Spinal cord (tissue), 10 donors: Measurements from ENCODE around the gene RAB11A. TPM values are rescaled to one million over a fixed set of nuclear protein-coding genes. Genes with fewer than 3 reads are reported as not detected.

Experiments
- DNase-seq, 6 donors: peaks; one replicate each; pipeline versions ENCODE4 v3.0.0 to v3.0.0-alpha.2; 2013 to 2015; ENCODE audit warnings: low spot score in 6 of 6, low read depth in 4 of 6
- H3K27ac ChIP-seq: one replicate; pipeline ENCODE4 v1.5.1; 2013; ENCODE audit warnings: low read depth, low read length, control low read depth
- H3K27me3 ChIP-seq: one replicate; pipeline ENCODE4 v1.6.1; 2013; ENCODE audit warnings: low read length; ENCODE audit not compliant: control insufficient read depth, insufficient read depth
- H3K36me3 ChIP-seq: one replicate; pipeline ENCODE4 v1.6.1; 2013; ENCODE audit warnings: low read length; ENCODE audit not compliant: control insufficient read depth, insufficient read depth
- H3K4me1 ChIP-seq: one replicate; pipeline ENCODE4 v1.6.1; 2013; ENCODE audit warnings: low read length; ENCODE audit not compliant: control insufficient read depth, insufficient read depth
- H3K4me3 ChIP-seq: one replicate; pipeline ENCODE4 v1.5.1; 2013; ENCODE audit warnings: low read depth, low read length, control low read depth
- H3K9me3 ChIP-seq: one replicate; pipeline ENCODE4 v1.6.1; 2013; ENCODE audit warnings: low read length; ENCODE audit not compliant: control insufficient read depth, insufficient read depth
- WGBS: methylation state at CpG from one replicate; pipeline ENCODE4 v1.1.5; 2013; ENCODE audit warnings: missing lambda C conversion rate; ENCODE audit not compliant: insufficient coverage; 5-methylcytosine and 5-hydroxymethylcytosine counted together
- polyA plus RNA-seq, 2 donors: library from polyadenylated mRNA; unstranded; fragments of 120-200 nt; gene quantifications; one replicate each; pipeline ENCODE4 v1.2.1, GENCODE V29; 2013; ENCODE audit not compliant: insufficient read length in 2 of 2
- total RNA-seq, 2 donors: library from RNA; depleted of rRNA in 1 of 2; stranded (reverse); fragments of 120-200 nt in 1 of 2; fragments of >200 nt in 1 of 2; gene quantifications; one replicate each; pipeline versions ENCODE4 v1.2.3 to v1.2.4, GENCODE V29; 2013 to 2014
- donor health status: healthy.

The RAB11A gene
- total and polyA plus RNA-seq, 4 donors, result 224 to 373 (median 279) TPM

DNA sequence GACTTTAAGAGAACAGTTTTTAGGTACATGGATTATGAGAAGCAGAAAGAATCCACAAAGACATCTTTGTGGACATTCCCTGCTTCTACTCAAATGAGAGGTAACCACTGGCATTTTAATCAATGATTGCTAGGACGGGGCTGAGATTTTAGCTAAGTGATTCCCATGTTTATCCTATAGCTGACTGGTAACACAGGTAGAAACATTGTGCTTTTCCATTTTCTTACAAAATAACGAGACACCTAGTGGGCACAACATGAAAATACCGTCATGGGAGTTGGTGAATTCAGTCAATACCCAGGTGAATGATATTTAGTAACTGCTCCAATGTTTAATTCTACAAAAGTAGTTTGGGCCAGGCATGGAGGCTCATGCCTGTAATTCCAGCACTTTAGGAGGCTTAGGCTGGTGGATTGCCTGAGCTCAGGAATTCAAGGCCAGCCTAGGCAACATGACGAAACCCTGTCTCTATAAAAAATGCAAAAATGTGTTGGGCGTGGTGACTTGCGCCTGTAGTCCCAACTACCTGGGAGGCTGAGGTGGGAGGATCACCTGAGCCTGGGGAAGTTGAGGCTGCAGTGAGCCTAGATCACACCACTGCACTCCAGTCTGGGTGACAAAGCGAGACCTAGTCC lies 40.0 kb upstream of the RAB11A start:
- Histone ChIP-seq H3K4me1 (peaks cover 15% of the 10 kb centered on the region), H3K36me3 (no peaks in the 10 kb centered on the region), H3K27ac (no peak overlapping the region), H3K27me3 (no peaks in the 10 kb centered on the region), H3K9me3 (no peaks in the 10 kb centered on the region), H3K4me3 (no peak overlapping the region)
- WGBS, result 100% methylated on average over 3 of the region's 7 CpGs
- DNase-seq, result peak in 2 of 6 donors; percentile 41 to 61

DNA sequence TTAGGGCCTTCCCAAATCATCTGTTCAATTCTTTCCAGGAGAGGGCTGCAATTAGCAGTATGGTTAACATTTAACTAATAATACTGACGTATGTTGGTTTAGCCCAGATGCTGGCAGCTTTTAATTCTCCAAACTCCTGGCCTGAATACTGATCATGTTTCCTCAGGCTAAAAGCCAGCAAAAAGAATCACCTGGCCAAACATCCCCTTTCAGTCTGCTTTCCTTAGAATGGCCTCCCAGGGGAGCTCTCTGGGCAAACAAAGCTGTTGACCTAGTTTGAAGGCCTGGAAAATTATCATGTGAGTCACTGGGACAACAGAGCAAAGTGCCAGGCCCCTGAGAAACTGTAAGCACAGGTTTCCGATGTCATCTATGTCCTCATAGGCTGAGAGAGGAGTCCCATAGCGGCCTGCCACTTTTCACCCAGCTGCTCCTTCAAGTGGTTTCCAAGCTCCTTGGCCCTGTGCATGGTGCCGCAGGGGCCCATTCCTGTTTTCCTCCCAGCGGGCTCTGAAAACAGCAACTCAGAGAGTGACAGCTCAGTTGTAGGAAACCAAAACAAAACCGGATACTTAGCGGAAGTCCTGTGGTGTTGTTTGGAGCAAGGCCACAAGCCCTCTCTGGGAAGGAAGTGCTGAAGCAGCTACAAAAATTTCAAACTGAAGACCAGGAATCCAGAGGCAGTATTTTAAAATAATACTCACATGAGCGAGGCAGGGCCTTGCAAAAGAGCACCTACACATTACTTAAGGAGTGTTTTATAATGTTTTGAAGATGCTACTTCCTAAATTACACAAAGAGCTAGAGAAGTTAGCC lies 36.5 kb upstream of the RAB11A start:
- no peaks in the 10 kb centered on the region for H3K36me3 ChIP-seq
- H3K27me3 ChIP-seq, result no peaks in the 10 kb centered on the region
- DNase-seq, result peak; percentile 64 to 95 (median 70)
- peak overlapping the region; percentile 88 for H3K27ac ChIP-seq
- H3K4me3 ChIP-seq, result no peak overlapping the region
- 18% methylated on average over 6 of the region's 8 CpGs for WGBS
- H3K9me3 ChIP-seq, result no peaks in the 10 kb centered on the region
- peaks cover 19% of the 10 kb centered on the region for H3K4me1 ChIP-seq

DNA sequence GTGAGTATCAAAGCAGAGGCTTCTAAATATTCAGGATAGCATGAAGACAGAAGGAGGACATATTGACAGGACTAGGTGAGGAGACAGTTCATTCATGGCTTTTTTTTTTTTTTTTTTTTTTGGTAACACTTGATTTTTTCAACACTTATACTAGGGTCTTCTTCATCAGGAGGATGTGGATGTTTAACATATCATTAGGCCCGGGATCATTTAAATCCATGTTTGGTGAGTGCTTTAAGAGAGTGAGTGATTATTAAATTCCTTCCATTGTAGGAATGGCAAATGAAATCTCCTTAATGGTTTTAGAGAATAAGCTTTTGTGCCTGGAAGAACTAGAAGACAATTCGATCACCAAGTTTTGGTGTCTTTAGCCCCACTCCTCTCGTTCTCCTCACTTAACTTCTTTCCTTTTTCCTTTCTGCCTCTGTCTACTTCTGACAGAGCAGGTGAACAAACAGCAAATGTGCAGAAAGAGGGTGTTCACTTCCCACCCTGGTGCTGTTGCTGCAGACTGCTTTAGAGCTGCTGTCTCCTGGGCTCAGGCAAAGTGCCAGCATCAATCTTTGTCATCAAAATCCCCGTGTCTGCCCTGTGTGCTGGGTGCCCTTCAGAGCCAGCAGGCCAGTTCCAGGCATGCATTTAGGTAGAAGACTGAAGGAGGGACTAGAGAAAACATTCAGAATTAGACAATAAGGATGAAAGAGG lies 35.6 kb upstream of the RAB11A start:
- H3K27ac ChIP-seq, result peak overlapping the region; percentile 88

DNA sequence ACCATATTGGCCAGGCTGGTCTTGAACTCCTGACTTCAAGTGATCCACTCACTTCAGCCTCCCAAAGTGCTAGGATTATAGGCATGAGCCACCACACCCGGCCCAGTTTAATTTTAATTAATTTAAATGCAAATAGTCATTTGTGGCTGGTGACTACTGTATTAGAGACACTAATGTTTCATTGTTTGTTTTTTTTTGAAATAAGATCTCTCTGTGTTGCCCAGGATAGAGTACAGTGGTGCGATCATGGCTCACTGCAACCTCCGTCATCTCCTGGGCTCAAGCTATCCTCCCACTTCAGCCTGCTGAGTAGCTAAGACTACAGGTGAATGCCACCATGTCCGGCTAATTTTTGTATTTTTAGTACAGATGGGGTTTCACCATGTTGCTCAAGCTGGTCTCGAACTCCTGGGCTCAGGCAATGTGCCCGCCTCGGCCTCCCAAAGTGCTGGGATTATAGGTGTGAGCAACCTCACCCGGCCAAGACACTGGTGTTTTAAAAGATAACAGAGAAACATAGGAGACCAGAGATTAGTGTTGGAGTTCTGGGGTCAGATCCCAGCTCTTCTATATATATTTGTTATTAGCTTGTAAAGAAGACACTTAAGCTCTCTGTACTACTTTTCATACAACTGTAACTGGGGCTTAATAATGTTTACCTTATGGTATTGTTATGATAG lies 34.5 kb upstream of the RAB11A start:
- Histone ChIP-seq H3K27me3 (no peaks in the 10 kb centered on the region), H3K4me3 (no peak overlapping the region), H3K36me3 (no peaks in the 10 kb centered on the region), H3K4me1 (peaks cover 19% of the 10 kb centered on the region), H3K9me3 (no peaks in the 10 kb centered on the region), H3K27ac (peak overlapping the region; percentile 40)
- DNase-seq, result no peak
- WGBS, result 97% methylated on average over 6 of the region's 8 CpGs

More for the DNA sequence above, 35.6 kb upstream of the RAB11A start:
- H3K9me3 ChIP-seq, result no peaks in the 10 kb centered on the region
- H3K4me3 ChIP-seq, result no peak overlapping the region
- WGBS, result 40% methylated on average over 3 of the region's 4 CpGs
- H3K4me1 ChIP-seq, result peaks cover 19% of the 10 kb centered on the region
- H3K36me3 ChIP-seq, result no peaks in the 10 kb centered on the region
- peak in 2 of 6 donors; percentile 4 to 60 for DNase-seq
- H3K27me3 ChIP-seq, result no peaks in the 10 kb centered on the region

DNA sequence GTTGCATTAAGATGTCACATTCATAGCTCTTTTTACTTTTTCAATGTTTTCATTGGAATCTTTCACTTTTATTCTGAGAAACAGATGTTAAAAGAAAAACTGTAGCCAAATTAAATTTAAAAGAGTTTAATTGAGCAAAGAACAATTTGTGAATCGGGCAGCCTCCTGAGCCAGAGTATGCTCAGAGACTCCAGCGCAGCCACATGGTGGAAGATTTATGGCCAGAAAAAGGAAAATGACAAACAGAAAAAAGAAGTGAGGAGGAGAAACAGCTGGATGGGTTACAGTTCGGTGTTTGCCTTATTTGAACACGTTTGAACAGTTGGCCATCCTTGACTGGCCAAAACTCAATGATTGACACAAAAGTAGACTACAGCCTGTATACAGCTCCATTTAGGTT lies 33.8 kb upstream of the RAB11A start:
- H3K4me1 ChIP-seq, result peaks cover 19% of the 10 kb centered on the region
- peak overlapping the region; percentile 40 for H3K27ac ChIP-seq
- no peaks in the 10 kb centered on the region for H3K9me3 ChIP-seq
- 60% methylated on average over 2 of the region's 4 CpGs for WGBS
- no peaks in the 10 kb centered on the region for H3K27me3 ChIP-seq
- peak in 1 of 6 donors; percentile 2 for DNase-seq
- no peak overlapping the region for H3K4me3 ChIP-seq
- no peaks in the 10 kb centered on the region for H3K36me3 ChIP-seq

DNA sequence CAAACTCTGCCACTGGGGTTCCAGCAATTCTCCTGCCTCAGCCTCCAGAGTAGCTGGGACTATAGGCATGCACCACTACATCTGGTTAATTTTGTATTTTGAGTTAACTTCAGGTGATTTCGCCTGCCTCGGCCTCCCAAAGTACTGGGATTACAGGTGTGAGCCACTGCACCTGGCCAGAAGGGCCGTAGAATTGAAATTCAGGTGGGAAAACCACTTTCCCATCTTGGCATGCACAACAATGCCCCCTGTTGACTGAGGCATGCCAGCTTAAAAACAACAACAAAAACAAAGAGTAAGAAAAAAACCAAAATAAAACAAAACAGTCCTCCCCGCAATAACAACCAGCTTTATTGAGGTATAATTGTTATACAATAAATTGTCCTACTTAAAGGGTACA lies 32.6 kb upstream of the RAB11A start:
- 84% methylated on average over 3 of the region's 4 CpGs for WGBS
- Histone ChIP-seq H3K27me3 (no peaks in the 10 kb centered on the region), H3K4me1 (peaks cover 24% of the 10 kb centered on the region), H3K36me3 (no peaks in the 10 kb centered on the region), H3K27ac (no peak overlapping the region), H3K4me3 (no peak overlapping the region), H3K9me3 (no peaks in the 10 kb centered on the region)
- DNase-seq, result no peak

DNA sequence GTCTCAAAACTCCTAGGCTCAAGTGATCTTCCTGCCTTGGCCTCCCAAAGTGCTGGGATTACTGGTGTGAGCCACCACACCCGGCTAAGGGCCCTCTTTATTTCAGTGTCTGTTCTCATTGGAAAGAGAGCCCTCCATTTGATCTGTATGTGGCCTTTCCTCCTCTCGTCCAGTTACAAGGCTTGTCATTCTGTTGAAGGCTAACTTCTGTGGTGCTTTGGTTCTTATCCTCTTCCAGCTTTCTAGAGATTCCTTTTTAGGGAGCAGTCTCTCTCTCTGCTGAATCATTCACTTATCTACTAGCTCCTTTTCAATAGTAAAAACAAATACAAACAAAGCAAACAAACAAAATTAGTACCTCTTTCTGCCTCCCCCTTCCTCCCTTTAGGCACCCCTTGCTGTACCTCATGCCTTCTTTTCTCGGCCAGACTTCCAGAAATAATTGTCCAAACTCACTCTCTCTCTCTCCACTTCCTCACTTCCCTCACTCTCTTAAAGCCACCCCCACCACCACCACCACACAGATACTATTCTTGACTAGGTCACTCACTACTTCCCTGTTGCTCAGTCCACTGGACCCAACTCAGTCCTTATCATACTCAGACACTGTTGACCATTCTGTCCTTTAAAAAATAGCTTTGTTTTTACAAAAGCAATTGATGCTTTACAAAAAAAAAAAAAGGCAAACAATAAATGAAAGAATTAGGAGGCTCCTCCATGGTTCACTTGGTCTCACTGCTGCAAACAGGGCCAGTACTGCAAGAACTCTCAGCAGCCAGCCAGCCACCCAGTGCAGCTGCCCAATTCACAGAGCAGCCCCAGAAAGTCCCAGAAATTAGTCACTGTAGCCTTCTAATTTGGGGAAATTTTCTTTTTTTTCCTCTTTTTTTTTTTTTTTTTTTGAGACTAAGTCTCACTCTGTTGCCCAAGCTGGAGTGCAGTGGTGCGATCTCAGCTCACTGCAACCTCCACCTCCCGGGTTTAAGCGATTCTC lies 31.7 kb upstream of the RAB11A start:
- H3K4me3 ChIP-seq, result no peak overlapping the region
- H3K27ac ChIP-seq, result no peak overlapping the region
- no peaks in the 10 kb centered on the region for H3K36me3 ChIP-seq
- no peaks in the 10 kb centered on the region for H3K27me3 ChIP-seq
- H3K9me3 ChIP-seq, result no peaks in the 10 kb centered on the region
- no peak for DNase-seq
- H3K4me1 ChIP-seq, result peaks cover 18% of the 10 kb centered on the region
- 73% methylated on average over 3 of the region's 6 CpGs for WGBS

DNA sequence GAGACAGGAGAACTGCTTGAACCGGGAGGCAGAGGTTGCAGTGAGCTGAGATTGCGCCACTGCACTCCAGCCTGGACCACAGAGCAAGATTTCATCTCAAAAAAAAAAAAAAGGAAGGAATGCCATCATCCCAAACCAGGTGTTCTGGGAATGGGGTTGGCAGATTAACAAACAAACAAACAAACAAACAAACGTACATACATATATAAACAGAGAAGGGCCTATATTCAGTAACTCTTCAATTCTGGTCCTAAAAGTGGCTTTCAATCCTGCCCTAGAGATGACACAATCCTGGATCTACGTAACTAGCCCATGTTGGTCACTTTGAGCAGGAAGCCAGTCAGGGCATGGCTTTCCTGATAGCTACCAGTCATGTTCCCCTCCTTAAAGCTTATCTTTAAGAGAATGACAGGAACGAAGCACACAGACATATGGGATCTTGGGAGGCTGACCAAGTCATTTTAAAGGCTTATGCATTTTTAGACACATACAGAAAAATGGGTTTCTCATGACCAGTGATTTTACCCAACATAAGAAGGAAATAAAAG lies 29.9 kb upstream of the RAB11A start:
- no peaks in the 10 kb centered on the region for H3K9me3 ChIP-seq
- WGBS, result 71% methylated on average over 2 of the region's 5 CpGs
- no peaks in the 10 kb centered on the region for H3K36me3 ChIP-seq
- H3K4me1 ChIP-seq, result peaks cover 7% of the 10 kb centered on the region
- DNase-seq, result no peak
- no peak overlapping the region for H3K27ac ChIP-seq
- H3K4me3 ChIP-seq, result no peak overlapping the region
- no peaks in the 10 kb centered on the region for H3K27me3 ChIP-seq
